Measurements from ENCODE around the gene ELAC2.
"Not testable (repeated sequence)": the region's sequence is repeated elsewhere in the genome, so short reads cannot be mapped to it uniquely, and the experiment has no call there.

ELAC2 gene

DNA sequence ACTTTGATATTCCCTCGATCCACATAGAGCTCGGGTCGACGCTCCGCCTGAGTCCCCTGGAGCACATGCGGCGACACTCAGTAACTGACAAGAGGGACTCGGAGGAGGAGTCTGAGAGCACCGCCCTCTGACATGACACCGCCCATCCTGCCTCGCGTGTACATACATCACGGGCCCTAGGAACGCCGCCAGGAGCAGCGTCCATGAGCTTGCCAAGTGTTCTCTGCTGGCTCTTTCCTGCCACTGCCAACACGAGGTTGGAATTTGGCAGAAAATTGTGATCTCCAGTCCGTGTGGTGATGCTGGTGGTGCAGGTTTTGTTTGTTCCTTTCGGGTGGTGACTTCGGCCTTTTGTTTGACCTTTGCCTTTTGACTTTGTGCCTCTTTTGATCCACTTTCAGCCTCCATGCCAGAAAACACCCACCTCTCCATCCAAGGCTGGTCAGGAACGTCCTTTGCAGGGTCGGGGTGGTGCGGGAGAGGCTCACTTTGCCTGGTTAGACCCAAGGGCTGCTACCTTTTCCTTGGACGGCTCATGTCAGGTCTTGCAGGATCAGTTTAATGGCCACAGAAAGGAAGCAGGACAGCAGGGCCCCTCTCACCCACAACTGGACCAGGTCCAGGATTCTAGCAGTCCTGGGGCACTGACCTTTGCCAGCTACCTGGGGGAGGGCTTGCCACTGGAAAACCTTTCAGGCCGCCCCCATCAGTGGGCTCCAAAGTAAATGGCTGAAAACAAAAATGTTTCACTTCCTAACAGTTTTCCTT lies 27.6 kb downstream of the ELAC2 start:
- FAIRE-seq (no peak), DNase-seq (ENCODE audit: low spot score) (no peak)

DNA sequence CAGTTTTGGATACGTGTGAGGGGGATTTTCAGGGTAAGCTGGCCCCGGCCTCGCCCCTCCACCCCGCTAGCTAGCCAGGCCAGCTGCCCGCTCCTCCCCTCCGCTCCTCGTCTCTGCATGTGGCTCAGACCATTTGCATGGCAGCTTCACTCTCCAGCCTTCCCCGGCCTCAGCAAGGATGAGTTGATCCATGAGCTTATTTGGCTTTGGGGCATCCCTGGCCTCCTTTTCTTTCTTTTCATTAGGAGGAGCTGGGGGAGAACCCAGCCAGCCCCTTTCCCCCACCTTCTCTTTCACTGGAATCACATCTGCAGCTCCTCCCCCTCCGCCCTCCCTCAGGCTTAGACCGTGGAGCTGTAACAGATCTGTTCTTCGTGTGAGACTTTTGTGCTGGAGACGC lies 30.7 kb downstream of the ELAC2 start:
- FAIRE-seq (no peak), DNase-seq (ENCODE audit: low spot score) (no peak)

DNA sequence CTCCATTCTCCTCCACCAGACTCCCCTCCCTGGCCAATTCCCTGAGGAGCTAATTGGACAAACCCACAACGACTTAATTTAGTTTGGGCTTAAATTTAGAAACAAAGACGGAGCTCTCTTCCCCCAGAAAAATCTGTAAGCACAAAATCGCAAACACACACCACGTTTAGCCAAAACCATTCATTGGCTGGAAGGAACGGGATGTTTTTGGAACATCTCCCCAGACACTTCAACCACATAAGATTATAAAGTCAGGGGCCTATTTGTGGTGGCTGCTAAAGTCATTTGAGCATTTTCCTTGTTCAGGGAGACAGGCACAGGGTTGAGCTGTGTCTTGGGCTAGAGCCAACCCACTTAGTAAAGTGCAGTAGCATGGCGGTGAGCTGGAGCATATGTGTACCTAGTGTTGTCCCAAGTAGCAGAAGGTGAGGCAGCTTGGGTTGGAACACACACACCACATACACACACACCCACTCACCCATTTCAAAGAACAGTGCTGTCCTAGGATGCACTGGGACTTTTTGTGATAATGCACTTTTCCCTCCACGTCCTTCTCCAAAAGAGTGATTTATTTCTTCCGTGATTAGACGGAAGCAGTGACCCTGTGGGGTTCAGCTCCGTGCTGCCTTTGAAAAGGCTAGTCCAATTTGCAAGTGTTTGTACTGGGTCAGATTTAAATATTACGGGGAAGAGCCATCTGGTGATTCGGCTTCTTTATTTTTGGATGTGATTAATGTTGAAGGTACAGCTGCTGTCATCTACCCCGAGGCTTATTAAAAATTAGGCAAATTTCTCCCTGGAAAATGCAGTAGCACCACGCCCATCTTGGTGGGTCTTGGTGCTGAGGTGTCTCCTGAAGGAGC lies 32.2 kb downstream of the ELAC2 start:
- FAIRE-seq = no peak
- no peak for DNase-seq (ENCODE audit: low spot score)

DNA sequence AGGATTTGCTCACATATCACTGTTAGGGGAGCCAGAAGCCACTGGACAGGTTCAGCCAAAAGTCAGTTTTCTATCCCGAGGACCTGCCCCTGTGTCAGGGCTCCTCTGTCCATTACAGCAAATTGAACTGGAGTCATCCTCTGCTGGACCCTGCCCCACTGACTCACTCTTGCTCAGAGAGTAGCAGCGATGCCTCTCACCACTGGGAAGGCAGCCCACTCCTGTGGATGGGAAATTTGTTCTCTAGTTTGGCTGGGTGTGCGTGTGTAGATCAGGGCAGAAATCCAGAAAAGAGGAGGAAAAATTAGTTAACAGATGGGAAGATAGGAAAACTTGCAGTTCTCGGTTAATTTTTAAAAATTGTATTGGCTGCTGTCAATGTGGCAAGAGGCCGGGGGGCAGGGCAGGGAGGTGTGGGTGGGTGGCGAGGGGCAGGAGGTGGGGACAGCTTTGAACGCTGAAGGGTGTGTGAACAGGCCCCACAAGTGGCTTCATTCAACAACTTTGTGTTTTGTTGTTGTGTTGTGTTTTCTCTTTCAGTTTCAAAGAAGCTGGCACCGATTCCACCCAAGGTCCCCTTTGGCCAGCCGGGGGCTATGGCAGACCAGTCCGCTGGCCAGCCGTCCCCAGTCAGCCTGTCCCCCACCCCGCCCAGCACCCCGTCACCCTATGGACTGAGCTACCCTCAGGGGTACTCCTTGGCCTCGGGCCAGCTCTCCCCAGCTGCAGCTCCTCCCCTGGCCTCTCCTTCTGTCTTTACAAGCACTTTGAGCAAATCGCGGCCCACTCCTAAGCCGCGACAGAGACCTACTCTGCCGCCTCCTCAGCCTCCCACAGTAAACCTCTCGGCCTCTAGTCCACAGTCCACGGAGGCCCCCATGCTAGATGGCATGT lies 33.6 kb downstream of the ELAC2 start:
- FAIRE-seq = no peak
- no peak for DNase-seq (ENCODE audit: low spot score)

DNA sequence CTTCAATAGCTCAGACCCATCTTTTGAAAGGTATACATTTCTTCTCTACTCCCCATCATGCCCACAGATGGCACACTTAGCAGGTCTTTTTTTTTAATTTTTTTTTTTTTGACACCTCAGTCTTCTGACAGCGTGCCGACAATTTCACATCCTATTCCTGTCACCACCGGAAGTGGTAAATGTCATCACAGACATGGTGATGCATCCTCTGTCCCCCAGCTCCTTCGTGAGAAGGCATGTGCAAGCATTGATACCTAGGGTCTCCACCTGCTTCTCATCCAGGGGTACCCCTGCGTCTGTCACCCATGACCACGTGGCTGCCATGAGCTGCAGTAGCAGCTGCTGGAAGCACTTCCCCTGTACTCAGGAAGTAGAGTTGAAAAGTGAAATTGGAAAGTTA lies 35.6 kb downstream of the ELAC2 start:
- no peak for FAIRE-seq

DNA sequence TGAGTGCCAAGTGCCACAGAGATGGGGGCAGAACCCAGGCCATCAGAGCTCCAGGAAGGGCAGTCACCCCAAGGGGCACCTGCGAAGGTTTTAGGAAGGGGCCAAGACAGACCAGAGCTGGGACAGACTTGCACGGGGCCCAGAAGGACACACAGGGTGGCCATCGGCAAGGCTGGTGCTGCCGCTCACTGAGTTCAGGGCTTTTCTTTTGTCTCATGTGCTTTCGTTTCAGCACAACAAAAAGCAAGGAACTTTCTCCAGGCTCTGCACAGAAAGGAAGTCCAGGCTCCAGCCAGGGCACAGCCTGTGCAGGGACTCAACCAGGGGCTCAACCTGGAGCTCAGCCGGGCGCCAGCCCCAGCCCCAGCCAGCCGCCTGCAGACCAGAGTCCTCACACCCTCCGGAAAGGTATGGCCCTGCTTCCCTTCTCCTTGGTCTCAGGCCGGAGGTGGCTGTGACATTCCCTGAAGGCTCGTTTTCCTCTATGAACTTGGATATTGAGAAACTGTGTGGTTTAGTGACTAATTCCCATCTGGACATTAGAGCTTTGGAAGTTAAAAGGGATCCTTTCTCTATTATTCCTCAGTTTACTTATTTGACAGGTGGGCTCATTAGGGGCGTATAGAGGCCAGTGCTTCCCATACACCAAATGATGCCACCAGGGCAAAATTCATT lies 37.9 kb downstream of the ELAC2 start:
- FAIRE-seq (no peak), DNase-seq (ENCODE audit: low spot score) (no peak)

More for the DNA sequence above, 35.6 kb downstream of the ELAC2 start:
- no peak for DNase-seq (ENCODE audit: low spot score)

DNA sequence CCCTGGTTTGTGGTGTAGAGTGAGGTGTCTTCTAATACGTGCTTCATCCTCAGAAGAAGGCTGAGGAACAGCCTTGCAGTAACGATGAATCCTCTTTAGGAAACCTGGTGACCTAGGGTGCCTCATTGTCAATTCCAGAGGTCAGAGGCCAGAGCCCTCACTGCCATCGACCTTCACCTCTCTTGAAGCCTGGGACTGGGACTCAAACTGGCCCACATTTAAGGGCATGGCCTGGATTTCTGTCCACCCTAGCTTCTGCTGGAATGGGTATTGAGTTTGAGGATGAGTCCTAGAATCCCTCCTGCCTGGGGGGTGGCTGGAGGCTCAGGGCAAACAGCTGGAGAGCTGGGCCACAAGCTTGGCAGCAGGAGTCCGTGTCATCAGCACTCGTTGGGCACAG lies 38.6 kb downstream of the ELAC2 start:
- no peak for FAIRE-seq
- no peak for DNase-seq (ENCODE audit: low spot score)

DNA sequence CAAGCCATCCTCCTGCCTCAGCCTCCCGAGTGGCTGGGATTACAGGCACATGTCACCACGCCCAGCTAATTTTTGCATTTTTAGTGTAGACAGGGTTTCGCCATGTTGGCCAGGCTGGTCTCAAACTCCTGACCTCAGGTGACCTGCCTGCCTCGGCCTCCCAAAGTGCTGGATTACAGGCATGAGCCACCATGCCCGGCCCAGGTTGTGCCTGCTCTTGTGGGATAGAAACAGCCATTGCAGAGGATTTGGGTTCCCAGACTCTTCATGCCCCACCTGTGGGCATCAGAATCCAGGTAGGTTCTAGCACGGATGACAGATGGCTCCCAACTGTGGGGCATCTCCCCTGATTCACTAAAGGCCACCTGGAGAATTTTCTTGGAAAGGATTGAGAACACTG lies 39.0 kb downstream of the ELAC2 start:
- not testable (repeated sequence) for DNase-seq (ENCODE audit: low spot score); FAIRE-seq

DNA sequence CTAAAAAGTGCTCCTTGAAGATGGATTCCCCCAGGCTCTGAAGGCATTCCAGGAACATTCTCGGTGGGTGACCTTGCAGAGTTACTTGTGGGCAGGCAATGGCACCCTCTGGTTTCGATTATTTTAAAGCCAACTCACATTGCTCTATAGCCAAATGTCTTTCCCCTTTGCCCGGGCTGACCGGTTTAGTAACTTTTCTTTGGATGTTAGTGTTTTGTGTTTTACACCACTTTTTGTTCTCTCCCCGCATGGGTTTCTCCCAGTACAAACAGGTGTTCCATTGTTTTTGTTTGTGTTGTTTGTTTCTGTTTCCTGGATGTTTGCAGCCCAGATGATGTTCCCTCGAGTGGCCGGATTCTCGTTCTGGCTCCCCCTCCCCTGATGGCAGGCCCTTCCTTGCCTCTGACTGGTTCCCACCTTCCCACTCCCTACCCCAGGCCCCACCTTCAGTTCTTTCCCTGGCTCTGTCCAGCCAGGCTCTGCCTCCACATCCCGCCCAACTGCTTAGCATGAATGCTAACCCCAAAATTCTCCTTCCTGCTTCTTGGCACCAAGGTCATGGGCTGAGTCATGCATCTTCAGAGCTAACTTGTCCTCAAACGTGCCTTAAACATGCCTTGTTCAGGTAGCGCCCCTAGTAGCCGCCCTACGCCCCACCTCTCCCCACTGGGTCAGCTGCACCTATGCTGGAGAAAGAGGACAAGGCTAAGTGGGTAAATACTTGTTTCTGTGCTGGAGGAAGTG lies 40.6 kb downstream of the ELAC2 start:
- no peak for DNase-seq (ENCODE audit: low spot score)
- FAIRE-seq = no peak

DNA sequence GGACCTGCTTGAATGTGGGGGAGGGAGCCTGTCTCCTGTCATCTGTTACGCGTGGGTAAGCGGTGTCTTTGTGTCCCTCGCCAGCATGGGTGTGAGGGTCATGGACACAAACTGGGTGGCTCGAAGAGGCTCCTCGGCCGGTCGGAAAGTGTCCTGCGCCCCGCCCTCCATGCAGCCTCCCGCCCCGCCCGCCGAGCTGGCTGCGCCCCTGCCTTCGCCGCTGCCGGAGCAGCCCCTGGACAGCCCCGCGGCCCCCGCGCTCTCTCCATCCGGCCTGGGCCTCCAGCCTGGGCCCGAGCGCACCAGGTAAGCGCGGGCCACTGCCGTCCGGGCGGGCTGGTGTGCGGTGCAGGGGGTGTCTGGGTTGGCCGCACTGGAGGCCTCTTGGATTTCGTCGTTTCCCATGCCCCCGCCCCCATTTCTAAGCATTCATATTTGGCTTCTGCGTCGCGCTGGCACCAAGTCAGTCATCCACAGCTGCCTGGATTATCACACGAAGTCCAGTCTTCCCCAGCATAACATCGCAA lies 43.8 kb downstream of the ELAC2 start:
- DNase-seq (ENCODE audit: low spot score) (no peak), FAIRE-seq (no peak)

DNA sequence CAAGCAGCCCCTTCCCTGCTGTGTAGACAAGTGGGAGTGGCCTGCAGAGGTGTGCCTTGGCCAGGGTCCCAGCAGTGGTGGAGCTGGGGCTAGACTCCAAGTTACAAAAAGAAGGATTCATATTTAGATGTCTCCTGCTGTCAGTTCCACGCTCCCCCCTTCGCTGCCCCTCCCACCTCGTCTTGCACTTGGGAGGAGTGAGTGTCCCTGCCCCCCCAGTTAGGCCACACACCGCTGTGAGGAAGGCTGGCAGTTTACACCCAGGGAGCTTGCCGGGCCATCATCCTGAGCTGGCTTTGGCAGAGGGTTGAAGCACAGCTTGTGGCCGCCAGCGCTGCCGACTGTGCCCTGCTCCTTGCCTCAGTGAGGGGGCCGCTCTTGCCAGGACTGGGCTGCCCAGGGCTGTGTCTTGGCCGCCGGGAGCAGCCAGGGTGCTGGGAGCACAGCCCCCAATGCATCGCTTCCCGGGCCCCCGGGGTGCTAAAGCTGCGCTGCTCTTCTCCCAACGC lies 44.3 kb downstream of the ELAC2 start:
- FAIRE-seq (no peak), DNase-seq (ENCODE audit: low spot score) (no peak)

DNA sequence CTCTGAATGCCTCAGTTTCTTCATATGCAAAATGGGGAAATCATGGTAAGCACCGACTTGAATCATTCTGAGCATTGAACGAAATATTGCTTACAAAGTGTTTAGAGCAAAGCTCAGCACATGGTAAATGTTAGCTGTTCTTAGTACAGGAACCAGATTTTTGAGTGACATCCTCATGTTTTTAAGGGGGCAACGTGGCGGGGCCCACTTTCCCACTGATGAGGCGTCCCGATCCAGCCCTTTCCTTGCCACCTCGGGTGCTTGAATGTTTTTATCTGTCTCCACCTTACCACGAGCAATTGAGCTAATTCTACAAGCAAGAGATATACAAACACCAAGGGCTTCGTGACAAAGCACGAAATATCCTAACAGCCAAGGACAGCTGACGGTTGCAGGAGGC lies 49.9 kb downstream of the ELAC2 start:
- no peak for FAIRE-seq
- no peak for DNase-seq (ENCODE audit: low spot score)

DNA sequence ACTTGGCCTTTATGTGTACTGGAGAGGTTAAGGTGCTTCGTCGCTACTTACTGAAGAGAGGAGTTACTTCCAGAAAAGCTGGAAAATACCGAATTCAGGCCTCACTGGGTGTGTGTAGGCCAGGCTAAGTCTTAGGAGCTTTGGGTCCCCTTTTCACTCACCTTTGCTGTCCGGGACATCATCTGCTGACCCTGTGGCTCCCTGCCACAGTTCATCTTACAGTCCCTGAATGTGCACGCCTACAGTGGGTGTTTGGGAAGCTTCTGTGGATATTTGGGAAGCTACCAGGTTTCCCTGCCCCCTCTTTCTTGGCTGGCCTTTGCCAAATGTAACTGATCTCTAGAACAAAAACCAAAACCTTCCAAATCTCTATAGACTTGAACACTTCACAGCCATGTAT lies 51.4 kb downstream of the ELAC2 start:
- DNase-seq (ENCODE audit: low spot score) (no peak), FAIRE-seq (no peak)

DNA sequence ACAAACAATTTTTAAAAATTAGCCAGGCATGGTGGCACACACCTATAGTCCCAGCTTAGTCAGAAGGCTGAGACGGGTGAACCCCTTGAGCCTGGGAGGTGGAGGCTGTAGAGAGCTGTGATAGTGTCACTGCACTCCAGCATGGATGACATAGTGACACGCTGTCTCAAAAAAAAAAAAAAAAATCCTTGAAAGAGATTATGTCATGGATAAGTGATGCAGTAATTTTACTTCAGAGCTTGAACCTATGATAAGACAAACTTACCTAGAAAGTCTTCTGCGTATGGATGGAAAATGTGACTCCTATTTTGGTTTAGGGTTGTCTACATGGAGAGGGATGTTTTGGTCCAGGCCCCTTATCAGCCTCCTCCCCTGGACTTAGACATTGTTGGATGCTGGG lies 51.8 kb downstream of the ELAC2 start:
- DNase-seq (ENCODE audit: low spot score) (no peak), FAIRE-seq (no peak)

DNA sequence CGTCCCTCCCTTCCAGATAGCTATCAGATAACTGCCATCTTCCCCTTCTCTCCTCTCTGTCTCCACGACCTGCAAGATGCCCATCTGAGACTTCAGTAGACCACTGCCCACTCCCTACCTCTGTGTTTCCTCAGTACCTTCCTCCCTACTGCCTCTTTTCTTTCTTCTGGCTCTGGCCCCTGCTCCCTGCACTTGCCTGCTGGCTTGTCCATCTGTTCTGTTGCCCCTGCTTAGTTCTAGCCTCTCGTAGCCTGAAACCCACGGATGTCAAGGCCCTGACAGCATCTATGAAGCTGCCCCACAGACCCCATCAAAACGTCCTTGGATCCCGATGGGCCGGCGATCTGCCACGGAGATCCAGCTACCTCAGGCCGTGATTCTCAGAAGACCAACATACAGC lies 53.0 kb downstream of the ELAC2 start:
- no peak for FAIRE-seq
- no peak for DNase-seq (ENCODE audit: low spot score)

DNA sequence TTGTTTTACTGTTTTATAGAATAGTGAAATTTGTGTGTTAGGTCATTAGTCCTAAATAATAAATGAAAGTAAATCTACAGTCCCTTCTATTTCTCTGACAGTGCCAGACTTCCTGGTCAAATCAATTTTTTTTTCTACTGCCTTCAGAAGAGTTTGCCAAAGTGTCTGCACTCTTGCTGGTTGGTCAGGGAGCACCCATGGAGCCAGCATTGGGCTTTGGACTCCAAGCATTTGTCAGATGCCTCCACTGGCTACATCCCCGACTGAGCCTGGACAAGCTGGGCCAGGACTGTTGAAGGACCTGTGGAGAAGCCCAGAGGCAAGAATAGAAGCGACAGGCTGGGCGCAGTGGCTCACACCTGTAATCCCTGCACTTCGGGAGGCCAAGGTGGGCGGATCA lies 53.7 kb downstream of the ELAC2 start:
- FAIRE-seq (no peak), DNase-seq (ENCODE audit: low spot score) (no peak)

DNA sequence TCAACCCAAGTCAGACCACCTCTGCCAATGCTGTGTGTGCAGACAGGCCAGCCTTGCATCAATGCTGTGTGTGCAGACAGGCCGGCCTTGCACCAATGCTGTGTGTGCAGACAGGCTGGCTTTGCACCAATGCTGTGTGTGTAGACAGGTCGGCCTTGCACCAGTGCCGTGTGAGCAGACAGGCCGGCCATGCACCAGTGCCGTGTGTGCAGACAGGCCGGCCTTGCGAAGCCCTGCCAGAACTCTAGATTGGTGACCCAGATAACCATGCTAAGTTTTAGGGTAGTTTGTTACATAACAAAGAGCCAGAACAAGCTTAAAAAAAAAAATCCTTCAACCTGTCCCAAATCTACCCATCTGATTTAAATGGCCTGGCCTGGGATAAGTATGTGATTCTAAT lies 54.3 kb downstream of the ELAC2 start:
- no peak for DNase-seq (ENCODE audit: low spot score)
- FAIRE-seq = no peak

DNA sequence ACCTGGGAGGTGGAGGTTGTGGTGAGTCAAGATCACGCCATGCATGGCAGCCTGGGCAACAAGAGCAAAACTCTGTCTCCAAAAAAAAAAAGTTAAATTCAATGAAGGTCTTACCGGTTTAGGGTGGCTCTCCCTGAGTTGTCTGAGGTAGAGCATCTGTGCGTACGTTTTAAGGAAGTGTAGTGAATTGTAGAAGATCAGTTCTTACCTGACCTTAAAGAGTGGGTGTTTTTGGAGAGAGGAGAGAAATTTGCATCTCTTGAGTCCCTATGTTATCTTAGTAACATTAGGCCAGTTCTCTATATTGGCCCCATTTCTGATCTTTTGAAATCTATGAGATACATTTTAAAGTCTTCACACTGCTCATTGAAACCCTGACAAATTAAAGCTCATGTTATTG lies 56.2 kb downstream of the ELAC2 start:
- DNase-seq (ENCODE audit: low spot score) = no peak
- FAIRE-seq = no peak

DNA sequence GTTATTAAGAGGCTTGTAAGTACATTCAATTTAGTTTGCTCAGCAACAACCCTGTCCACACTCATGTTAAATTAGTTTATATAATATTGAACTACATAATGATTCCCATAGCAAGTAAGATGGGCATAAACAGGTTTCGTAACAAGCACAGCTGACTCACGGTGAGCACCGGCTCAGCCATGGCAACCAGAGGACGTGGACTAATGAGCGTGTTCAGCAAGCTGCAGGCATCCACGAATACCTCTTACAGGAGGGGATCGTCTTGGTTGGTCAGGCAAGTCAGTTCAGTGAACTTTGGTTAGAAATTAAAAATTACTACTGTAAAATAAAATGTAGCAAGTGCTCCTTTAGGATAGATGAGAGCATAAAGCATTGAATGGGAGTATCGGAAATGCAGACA lies 58.4 kb downstream of the ELAC2 start:
- no peak for FAIRE-seq
- peak; percentile 6 for DNase-seq (ENCODE audit: low spot score)

DNA sequence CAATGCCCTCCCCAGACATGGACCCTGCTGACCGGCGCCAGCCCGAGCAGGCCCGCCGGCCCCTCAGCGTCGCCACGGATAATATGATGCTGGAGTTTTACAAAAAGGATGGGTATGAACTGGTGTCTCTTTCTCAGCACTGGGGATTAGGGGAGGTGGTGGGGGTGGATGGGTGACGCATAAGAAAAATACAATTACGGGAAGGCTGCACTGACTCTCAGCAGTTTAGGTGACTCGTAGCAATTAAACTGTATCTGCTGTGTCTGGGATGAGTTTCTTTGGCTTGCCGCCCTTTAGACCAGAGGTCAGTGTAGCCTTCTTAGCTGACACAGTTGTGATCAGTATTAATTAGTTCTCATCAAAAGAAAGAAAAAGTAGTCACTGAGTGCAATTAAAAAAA lies 59.0 kb downstream of the ELAC2 start:
- FAIRE-seq = no peak
- no peak for DNase-seq (ENCODE audit: low spot score)
